HuH-7 (cell line): Measurements from ENCODE around the gene POFUT2.
A peak's percentile ranks its signal among the peaks of the same experiment; 100 is the strongest.

ENCODE experiments used
- DNase-seq: peaks from one replicate; pipeline ENCODE4 v3.0.0; 2011; ENCODE audit warnings: low spot score

The POFUT2 gene

GRCh38 chr21:45297329-45297728 is 9.6 kb upstream of the POFUT2 start:
- no peak for DNase-seq

- no peak for DNase-seq
Measured at GRCh38 chr21:45296638-45297037, 8.9 kb upstream of the POFUT2 start.

- DNase-seq: no peak
Measured at GRCh38 chr21:45295576-45296365, 8.1 kb upstream of the POFUT2 start.

- peak; percentile 67 for DNase-seq
Measured at GRCh38 chr21:45294509-45295291, 7.0 kb upstream of the POFUT2 start.

GRCh38 chr21:45293726-45294401 is 6.2 kb upstream of the POFUT2 start:
- DNase-seq: no peak

- no peak for DNase-seq
Measured at GRCh38 chr21:45293220-45293725, 5.6 kb upstream of the POFUT2 start.

GRCh38 chr21:45292399-45293219 is 4.9 kb upstream of the POFUT2 start:
- peak; percentile 95 for DNase-seq

GRCh38 chr21:45291613-45292398 is 4.1 kb upstream of the POFUT2 start:
- no peak for DNase-seq

GRCh38 chr21:45290948-45291612 is 3.4 kb upstream of the POFUT2 start:
- DNase-seq: no peak

- no peak for DNase-seq
Measured at GRCh38 chr21:45289655-45290515, 2.2 kb upstream of the POFUT2 start.

GRCh38 chr21:45289134-45289533 is 1.4 kb upstream of the POFUT2 start:
- no peak for DNase-seq

- DNase-seq: no peak
Measured at GRCh38 chr21:45288441-45288841, 746 bp upstream of the POFUT2 start.

- no peak for DNase-seq
Measured at GRCh38 chr21:45286671-45287437, 841 bp downstream of the POFUT2 start.

- no peak for DNase-seq
Measured at GRCh38 chr21:45285266-45285931, 2.3 kb downstream of the POFUT2 start.

- no peak for DNase-seq
Measured at GRCh38 chr21:45284456-45284741, 3.3 kb downstream of the POFUT2 start.

- DNase-seq: no peak
Measured at GRCh38 chr21:45283611-45284455, 3.9 kb downstream of the POFUT2 start.

- no peak for DNase-seq
Measured at GRCh38 chr21:45283035-45283610, 4.6 kb downstream of the POFUT2 start.
